Mucosa of stomach (tissue), 1 donor: Measurements from ENCODE around the gene PLA2G2A.
"Not testable (repeated sequence)": the region's sequence is repeated elsewhere in the genome, so short reads cannot be mapped to it uniquely, and the experiment has no call there.

Source experiments
- H3K27me3 ChIP-seq: one replicate; pipeline ENCODE4 v1.7.0; 2013; ENCODE audit warnings: mild to moderate bottlenecking, low read length; ENCODE audit not compliant: control insufficient read depth, insufficient read depth
- H3K36me3 ChIP-seq: one replicate; pipeline ENCODE4 v1.7.0; 2013; ENCODE audit warnings: low read length; ENCODE audit not compliant: control insufficient read depth, insufficient read depth
- H3K4me1 ChIP-seq: one replicate; pipeline ENCODE4 v1.7.0; 2013; ENCODE audit warnings: mild to moderate bottlenecking, low read length; ENCODE audit not compliant: control insufficient read depth, insufficient read depth
- H3K4me3 ChIP-seq: one replicate; pipeline ENCODE4 v1.7.0; 2013; ENCODE audit warnings: low read length
- H3K9ac ChIP-seq: one replicate; pipeline ENCODE4 v1.7.0; 2013; ENCODE audit warnings: mild to moderate bottlenecking, low read length, moderate library complexity
- H3K9me3 ChIP-seq: one replicate; pipeline ENCODE4 v1.7.0; 2013; ENCODE audit warnings: mild to moderate bottlenecking, low read length, moderate library complexity; ENCODE audit not compliant: control insufficient read depth
- donor health status: Pancreatic carcinoma.

The PLA2G2A gene

GRCh38 chr1:19979494-19979977, at the start of gene PLA2G2A:
Gene PLA2G2A, minus strand, starts transcription at chr1:19979618. Its CDS starts 845 bp downstream, at chr1:19978773.
- no peak within 1 kb of the TSS for H3K9ac ChIP-seq
- H3K36me3 ChIP-seq: no peaks in the 10 kb centered on the region
- H3K9me3 ChIP-seq: no peaks in the 10 kb centered on the region
- H3K4me1 ChIP-seq: peaks cover 28% of the 10 kb centered on the region
- no peaks in the 10 kb centered on the region for H3K27me3 ChIP-seq
- no peak within 1 kb of the TSS for H3K4me3 ChIP-seq

- Histone ChIP-seq H3K36me3 (no peaks in the 10 kb centered on the region), H3K27me3 (no peaks in the 10 kb centered on the region), H3K4me1 (no peaks in the 10 kb centered on the region), H3K9ac (no peak overlapping the region), H3K9me3 (no peaks in the 10 kb centered on the region), H3K4me3 (no peak overlapping the region)
These were observed 49.3 kb upstream of the PLA2G2A start for GRCh38 chr1:20028726-20029125.

- no peaks in the 10 kb centered on the region for H3K36me3 ChIP-seq
- no peaks in the 10 kb centered on the region for H3K27me3 ChIP-seq
- H3K9me3 ChIP-seq: no peaks in the 10 kb centered on the region
- H3K4me3 ChIP-seq: no peak overlapping the region
- no peaks in the 10 kb centered on the region for H3K4me1 ChIP-seq
- H3K9ac ChIP-seq: no peak overlapping the region
These were observed 48.7 kb upstream of the PLA2G2A start for GRCh38 chr1:20028125-20028524.

- H3K9ac ChIP-seq: no peak overlapping the region
- H3K27me3 ChIP-seq: no peaks in the 10 kb centered on the region
- no peaks in the 10 kb centered on the region for H3K4me1 ChIP-seq
- no peak overlapping the region for H3K4me3 ChIP-seq
- H3K36me3 ChIP-seq: no peaks in the 10 kb centered on the region
- H3K9me3 ChIP-seq: no peaks in the 10 kb centered on the region
These were observed 38.3 kb upstream of the PLA2G2A start for GRCh38 chr1:20017741-20018140.

GRCh38 chr1:20014153-20014552, 34.7 kb upstream of the PLA2G2A start:
- H3K9me3 ChIP-seq: no peaks in the 10 kb centered on the region
- no peaks in the 10 kb centered on the region for H3K36me3 ChIP-seq
- H3K9ac ChIP-seq: no peak overlapping the region
- no peak overlapping the region for H3K4me3 ChIP-seq
- H3K4me1 ChIP-seq: peaks cover under 1% of the 10 kb centered on the region
- no peaks in the 10 kb centered on the region for H3K27me3 ChIP-seq

GRCh38 chr1:20010016-20010415, 30.6 kb upstream of the PLA2G2A start:
- H3K9ac ChIP-seq: no peak overlapping the region
- peaks cover 13% of the 10 kb centered on the region for H3K4me1 ChIP-seq
- H3K9me3 ChIP-seq: no peaks in the 10 kb centered on the region
- no peak overlapping the region for H3K4me3 ChIP-seq
- no peaks in the 10 kb centered on the region for H3K36me3 ChIP-seq
- H3K27me3 ChIP-seq: no peaks in the 10 kb centered on the region

GRCh38 chr1:20009212-20009611, 29.8 kb upstream of the PLA2G2A start:
- Histone ChIP-seq H3K4me1 (peaks cover 13% of the 10 kb centered on the region), H3K9ac (no peak overlapping the region), H3K9me3 (no peaks in the 10 kb centered on the region), H3K4me3 (no peak overlapping the region), H3K27me3 (no peaks in the 10 kb centered on the region), H3K36me3 (no peaks in the 10 kb centered on the region)

GRCh38 chr1:20008391-20008841, 29.0 kb upstream of the PLA2G2A start:
- Histone ChIP-seq H3K27me3 (no peaks in the 10 kb centered on the region), H3K9ac (no peak overlapping the region), H3K4me1 (peaks cover 13% of the 10 kb centered on the region), H3K9me3 (no peaks in the 10 kb centered on the region), H3K36me3 (no peaks in the 10 kb centered on the region), H3K4me3 (peak overlapping the region; percentile 14)

GRCh38 chr1:19998823-19999222, 19.4 kb upstream of the PLA2G2A start:
- H3K27me3 ChIP-seq: peaks cover 10% of the 10 kb centered on the region
- not testable (repeated sequence) for H3K4me1 ChIP-seq, H3K36me3 ChIP-seq, H3K4me3 ChIP-seq, H3K9me3 ChIP-seq, H3K9ac ChIP-seq

GRCh38 chr1:19990689-19991088, 11.3 kb upstream of the PLA2G2A start:
- H3K36me3 ChIP-seq: no peaks in the 10 kb centered on the region
- no peak overlapping the region for H3K9ac ChIP-seq
- H3K4me3 ChIP-seq: no peak overlapping the region
- H3K4me1 ChIP-seq: no peaks in the 10 kb centered on the region
- peaks cover 10% of the 10 kb centered on the region for H3K27me3 ChIP-seq
- no peaks in the 10 kb centered on the region for H3K9me3 ChIP-seq

- not testable (repeated sequence) for H3K4me1 ChIP-seq, H3K4me3 ChIP-seq, H3K36me3 ChIP-seq, H3K9ac ChIP-seq, H3K27me3 ChIP-seq, H3K9me3 ChIP-seq
These were observed 10.8 kb upstream of the PLA2G2A start for GRCh38 chr1:19990182-19990582.

GRCh38 chr1:19988267-19989006, 9.0 kb upstream of the PLA2G2A start:
- Histone ChIP-seq H3K36me3 (no peaks in the 10 kb centered on the region), H3K4me1 (no peaks in the 10 kb centered on the region), H3K9ac (no peak overlapping the region), H3K9me3 (no peaks in the 10 kb centered on the region), H3K27me3 (no peaks in the 10 kb centered on the region), H3K4me3 (no peak overlapping the region)
